Measurements from ENCODE around the gene AGA.

The AGA gene

DNA sequence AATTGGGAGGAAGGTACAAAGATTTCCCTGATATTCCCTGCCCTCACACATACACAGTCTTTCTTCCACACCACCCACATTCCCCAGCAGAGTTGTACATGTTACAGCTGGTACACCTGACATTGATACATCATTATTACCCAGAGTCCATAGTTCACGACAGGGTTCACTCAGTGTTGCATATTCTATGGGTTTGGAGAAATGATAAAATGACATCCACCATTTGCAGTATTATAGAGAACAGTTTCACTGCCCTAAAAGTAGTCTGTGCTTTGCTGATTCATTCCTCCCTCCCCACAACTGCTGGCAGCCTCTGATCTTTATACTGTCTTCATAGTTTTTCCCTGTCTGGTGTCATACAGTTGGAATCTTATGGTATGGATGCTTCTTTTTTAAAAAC lies 15.0 kb downstream of the AGA start:
- TF ChIP-seq TOX (CRISPR knock-in tag; IDR thresholded peaks at IDR 0.05; ENCODE audit: borderline replicate concordance) (no peak), PPARA (CRISPR knock-in tag; IDR thresholded peaks at IDR 0.05; ENCODE audit: borderline replicate concordance) (no peak), ZNF565 (CRISPR knock-in tag; conservative IDR thresholded peaks at IDR 0.05; ENCODE audit: low read depth) (no peak), ISL1 (CRISPR knock-in tag; IDR thresholded peaks at IDR 0.05) (no peak), TCF4 (CRISPR knock-in tag; IDR thresholded peaks at IDR 0.05; ENCODE audit: borderline replicate concordance) (no peak), BACH2 (CRISPR knock-in tag; IDR thresholded peaks at IDR 0.05; ENCODE audit: borderline replicate concordance) (no peak), ZNF70 (CRISPR knock-in tag; IDR thresholded peaks at IDR 0.05) (no peak), ESRRG (CRISPR knock-in tag; IDR thresholded peaks at IDR 0.05) (no peak), ZFP3 (CRISPR knock-in tag; IDR thresholded peaks at IDR 0.05) (no peak), SNAI2 (CRISPR knock-in tag; IDR thresholded peaks at IDR 0.05) (no peak), ZFP30 (CRISPR knock-in tag; IDR thresholded peaks at IDR 0.05) (no peak)
- TF ChIP-seq, protein P1, sequence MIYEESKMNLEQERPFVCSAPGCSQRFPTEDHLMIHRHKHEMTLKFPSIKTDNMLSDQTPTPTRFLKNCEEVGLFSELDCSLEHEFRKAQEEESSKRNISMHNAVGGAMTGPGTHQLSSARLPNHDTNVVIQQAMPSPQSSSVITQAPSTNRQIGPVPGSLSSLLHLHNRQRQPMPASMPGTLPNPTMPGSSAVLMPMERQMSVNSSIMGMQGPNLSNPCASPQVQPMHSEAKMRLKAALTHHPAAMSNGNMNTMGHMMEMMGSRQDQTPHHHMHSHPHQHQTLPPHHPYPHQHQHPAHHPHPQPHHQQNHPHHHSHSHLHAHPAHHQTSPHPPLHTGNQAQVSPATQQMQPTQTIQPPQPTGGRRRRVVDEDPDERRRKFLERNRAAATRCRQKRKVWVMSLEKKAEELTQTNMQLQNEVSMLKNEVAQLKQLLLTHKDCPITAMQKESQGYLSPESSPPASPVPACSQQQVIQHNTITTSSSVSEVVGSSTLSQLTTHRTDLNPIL (CRISPR knock-in tag; IDR thresholded peaks at IDR 0.05; ENCODE audit: low read depth) = no peak
- TF ChIP-seq, protein P2, sequence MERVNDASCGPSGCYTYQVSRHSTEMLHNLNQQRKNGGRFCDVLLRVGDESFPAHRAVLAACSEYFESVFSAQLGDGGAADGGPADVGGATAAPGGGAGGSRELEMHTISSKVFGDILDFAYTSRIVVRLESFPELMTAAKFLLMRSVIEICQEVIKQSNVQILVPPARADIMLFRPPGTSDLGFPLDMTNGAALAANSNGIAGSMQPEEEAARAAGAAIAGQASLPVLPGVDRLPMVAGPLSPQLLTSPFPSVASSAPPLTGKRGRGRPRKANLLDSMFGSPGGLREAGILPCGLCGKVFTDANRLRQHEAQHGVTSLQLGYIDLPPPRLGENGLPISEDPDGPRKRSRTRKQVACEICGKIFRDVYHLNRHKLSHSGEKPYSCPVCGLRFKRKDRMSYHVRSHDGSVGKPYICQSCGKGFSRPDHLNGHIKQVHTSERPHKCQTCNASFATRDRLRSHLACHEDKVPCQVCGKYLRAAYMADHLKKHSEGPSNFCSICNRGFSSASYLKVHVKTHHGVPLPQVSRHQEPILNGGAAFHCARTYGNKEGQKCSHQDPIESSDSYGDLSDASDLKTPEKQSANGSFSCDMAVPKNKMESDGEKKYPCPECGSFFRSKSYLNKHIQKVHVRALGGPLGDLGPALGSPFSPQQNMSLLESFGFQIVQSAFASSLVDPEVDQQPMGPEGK (CRISPR knock-in tag; IDR thresholded peaks at IDR 0.05; ENCODE audit: borderline replicate concordance) = no peak
- TF ChIP-seq, protein P3, sequence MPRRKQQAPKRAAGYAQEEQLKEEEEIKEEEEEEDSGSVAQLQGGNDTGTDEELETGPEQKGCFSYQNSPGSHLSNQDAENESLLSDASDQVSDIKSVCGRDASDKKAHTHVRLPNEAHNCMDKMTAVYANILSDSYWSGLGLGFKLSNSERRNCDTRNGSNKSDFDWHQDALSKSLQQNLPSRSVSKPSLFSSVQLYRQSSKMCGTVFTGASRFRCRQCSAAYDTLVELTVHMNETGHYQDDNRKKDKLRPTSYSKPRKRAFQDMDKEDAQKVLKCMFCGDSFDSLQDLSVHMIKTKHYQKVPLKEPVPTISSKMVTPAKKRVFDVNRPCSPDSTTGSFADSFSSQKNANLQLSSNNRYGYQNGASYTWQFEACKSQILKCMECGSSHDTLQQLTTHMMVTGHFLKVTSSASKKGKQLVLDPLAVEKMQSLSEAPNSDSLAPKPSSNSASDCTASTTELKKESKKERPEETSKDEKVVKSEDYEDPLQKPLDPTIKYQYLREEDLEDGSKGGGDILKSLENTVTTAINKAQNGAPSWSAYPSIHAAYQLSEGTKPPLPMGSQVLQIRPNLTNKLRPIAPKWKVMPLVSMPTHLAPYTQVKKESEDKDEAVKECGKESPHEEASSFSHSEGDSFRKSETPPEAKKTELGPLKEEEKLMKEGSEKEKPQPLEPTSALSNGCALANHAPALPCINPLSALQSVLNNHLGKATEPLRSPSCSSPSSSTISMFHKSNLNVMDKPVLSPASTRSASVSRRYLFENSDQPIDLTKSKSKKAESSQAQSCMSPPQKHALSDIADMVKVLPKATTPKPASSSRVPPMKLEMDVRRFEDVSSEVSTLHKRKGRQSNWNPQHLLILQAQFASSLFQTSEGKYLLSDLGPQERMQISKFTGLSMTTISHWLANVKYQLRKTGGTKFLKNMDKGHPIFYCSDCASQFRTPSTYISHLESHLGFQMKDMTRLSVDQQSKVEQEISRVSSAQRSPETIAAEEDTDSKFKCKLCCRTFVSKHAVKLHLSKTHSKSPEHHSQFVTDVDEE (CRISPR knock-in tag; IDR thresholded peaks at IDR 0.05) = no peak
- TF ChIP-seq, protein P4, sequence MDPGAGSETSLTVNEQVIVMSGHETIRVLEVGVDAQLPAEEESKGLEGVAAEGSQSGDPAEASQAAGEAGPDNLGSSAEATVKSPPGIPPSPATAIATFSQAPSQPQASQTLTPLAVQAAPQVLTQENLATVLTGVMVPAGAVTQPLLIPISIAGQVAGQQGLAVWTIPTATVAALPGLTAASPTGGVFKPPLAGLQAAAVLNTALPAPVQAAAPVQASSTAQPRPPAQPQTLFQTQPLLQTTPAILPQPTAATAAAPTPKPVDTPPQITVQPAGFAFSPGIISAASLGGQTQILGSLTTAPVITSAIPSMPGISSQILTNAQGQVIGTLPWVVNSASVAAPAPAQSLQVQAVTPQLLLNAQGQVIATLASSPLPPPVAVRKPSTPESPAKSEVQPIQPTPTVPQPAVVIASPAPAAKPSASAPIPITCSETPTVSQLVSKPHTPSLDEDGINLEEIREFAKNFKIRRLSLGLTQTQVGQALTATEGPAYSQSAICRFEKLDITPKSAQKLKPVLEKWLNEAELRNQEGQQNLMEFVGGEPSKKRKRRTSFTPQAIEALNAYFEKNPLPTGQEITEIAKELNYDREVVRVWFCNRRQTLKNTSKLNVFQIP (CRISPR knock-in tag; IDR thresholded peaks at IDR 0.05; ENCODE audit: borderline replicate concordance, low read depth) = no peak
- ATAC-seq = peak; percentile 51; the same call in 2 of the 3 replicates

DNA sequence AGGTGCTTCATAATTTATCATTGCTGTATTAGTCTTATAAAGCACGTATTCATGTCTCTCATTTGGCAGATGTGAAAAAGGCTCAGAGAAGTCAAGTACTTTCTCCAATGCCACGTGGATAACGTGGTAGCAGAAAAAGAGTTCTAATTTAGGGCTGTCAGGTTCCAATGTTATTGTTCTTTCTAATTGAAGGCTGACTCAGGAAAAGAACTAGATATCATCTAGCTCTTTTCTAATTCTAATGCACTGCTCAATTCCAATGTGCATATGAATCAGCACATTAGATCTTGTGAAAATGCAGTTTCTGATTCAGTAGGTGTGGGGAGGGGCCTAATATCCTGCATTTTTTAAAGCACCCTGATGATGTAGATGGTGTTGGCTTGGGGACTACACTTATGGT lies 22.8 kb downstream of the AGA start:
- TF ChIP-seq GLIS3 (CRISPR knock-in tag; IDR thresholded peaks at IDR 0.05) = no peak
- no peak for TF ChIP-seq ZNF565 (CRISPR knock-in tag; conservative IDR thresholded peaks at IDR 0.05; ENCODE audit: low read depth)
- TF ChIP-seq PPARA (CRISPR knock-in tag; IDR thresholded peaks at IDR 0.05; ENCODE audit: borderline replicate concordance) = no peak
- TF ChIP-seq CSDC2 (CRISPR knock-in tag; IDR thresholded peaks at IDR 0.05) = no peak
- TF ChIP-seq RARB (CRISPR knock-in tag; IDR thresholded peaks at IDR 0.05) = no peak
- TF ChIP-seq ARNTL (CRISPR knock-in tag; IDR thresholded peaks at IDR 0.05; ENCODE audit: borderline replicate concordance, low read depth) = no peak
- TF ChIP-seq, protein P4 (CRISPR knock-in tag; IDR thresholded peaks at IDR 0.05; ENCODE audit: borderline replicate concordance, low read depth) = no peak
- no peak for TF ChIP-seq TCF4 (CRISPR knock-in tag; IDR thresholded peaks at IDR 0.05; ENCODE audit: borderline replicate concordance)
- TF ChIP-seq, protein P5, sequence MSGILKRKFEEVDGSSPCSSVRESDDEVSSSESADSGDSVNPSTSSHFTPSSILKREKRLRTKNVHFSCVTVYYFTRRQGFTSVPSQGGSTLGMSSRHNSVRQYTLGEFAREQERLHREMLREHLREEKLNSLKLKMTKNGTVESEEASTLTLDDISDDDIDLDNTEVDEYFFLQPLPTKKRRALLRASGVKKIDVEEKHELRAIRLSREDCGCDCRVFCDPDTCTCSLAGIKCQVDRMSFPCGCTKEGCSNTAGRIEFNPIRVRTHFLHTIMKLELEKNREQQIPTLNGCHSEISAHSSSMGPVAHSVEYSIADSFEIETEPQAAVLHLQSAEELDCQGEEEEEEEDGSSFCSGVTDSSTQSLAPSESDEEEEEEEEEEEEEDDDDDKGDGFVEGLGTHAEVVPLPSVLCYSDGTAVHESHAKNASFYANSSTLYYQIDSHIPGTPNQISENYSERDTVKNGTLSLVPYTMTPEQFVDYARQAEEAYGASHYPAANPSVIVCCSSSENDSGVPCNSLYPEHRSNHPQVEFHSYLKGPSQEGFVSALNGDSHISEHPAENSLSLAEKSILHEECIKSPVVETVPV (CRISPR knock-in tag; IDR thresholded peaks at IDR 0.05) = no peak
- no peak for TF ChIP-seq ZFP3 (CRISPR knock-in tag; IDR thresholded peaks at IDR 0.05)
- TF ChIP-seq ISL1 (CRISPR knock-in tag; IDR thresholded peaks at IDR 0.05) = no peak
- no peak for TF ChIP-seq ZNF8 (CRISPR knock-in tag; IDR thresholded peaks at IDR 0.05)
- TF ChIP-seq, protein P2 (CRISPR knock-in tag; IDR thresholded peaks at IDR 0.05; ENCODE audit: borderline replicate concordance) = no peak
- no peak for TF ChIP-seq SNAI2 (CRISPR knock-in tag; IDR thresholded peaks at IDR 0.05)
- TF ChIP-seq BACH2 (CRISPR knock-in tag; IDR thresholded peaks at IDR 0.05; ENCODE audit: borderline replicate concordance) = no peak
- TF ChIP-seq, protein P1 (CRISPR knock-in tag; IDR thresholded peaks at IDR 0.05; ENCODE audit: low read depth) = no peak
- no peak for TF ChIP-seq ESRRG (CRISPR knock-in tag; IDR thresholded peaks at IDR 0.05)
- TF ChIP-seq OSR1 (CRISPR knock-in tag; IDR thresholded peaks at IDR 0.05) = no peak
- ATAC-seq = no peak
